KG1 (cell line): ENCODE results near the gene CNTN4.

Source experiments
- DNase-seq: peaks from one replicate; lab custom pipeline; 2025; lab: John Stamatoyannopoulos, UW

Gene CNTN4

DNA sequence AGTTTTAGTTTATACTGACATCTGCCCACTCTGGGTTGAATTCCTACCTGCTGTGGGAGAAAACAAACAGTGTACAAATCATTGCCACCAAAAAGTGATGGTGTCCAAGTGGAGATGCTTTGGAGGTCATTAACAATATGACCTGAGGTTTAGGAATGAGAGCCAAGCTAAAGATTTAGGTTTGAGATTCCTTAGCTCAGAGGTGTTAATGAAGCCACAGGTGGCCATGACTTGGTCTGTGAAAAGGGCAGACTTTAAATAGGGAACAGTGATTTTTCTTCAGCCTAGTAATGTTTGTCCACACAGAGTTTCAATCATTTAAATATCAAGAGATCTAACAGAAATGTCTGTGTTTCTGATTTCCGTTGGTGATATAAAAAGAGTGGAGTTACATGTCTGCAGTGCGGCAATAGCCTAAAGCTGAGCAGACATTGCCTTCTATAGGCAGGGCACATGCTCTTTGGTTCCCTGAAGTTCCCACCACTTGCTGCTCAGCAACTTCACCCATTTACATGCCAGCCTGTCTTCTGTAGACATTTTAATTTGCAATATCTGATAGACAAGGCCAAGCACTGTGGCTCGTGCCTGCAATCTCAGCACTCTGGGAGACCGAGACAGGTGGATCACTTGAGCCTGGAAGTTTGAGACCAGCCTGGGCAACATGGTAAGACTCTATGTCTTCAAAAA is 588.3 kb downstream of the CNTN4 start:
- DNase-seq = no peak

DNA sequence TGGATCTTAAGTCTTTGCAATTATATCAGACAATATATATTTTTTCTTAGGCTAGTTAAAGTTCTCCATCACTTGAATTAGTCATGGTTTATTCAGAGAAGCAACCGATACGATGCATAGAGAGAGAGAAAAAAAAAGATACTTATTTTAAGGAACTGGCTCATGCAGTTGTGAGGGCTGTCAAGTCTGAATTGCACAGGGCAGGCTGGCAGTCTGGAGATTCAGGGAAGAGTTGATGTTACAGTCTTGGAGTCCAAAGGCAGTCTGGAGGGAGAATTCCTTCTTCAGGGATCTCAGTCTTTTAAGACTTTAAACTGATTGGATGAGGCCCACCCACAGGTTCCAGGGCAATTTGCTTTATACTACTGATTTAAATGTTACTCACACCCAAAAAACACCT is 598.9 kb downstream of the CNTN4 start:
- DNase-seq = no peak

DNA sequence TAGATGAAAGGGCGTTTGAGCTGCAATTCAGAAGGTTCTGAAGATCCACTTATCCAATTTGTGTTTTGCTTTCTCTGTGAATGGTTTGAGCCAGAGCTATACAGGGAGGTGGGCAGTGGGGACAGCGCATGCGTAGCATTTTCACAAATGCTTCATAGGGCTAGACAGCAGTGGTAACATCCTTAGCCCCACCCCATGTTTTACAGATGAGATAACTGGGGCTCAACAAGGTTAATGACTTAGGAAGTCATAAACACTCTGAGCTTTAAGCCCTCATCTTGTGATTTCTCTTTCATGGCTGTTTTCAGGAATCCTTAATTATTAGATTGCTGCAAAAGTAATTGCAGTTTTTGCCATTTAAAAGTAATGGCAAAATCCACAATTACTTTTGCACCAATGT is 602.8 kb downstream of the CNTN4 start:
- no peak for DNase-seq

DNA sequence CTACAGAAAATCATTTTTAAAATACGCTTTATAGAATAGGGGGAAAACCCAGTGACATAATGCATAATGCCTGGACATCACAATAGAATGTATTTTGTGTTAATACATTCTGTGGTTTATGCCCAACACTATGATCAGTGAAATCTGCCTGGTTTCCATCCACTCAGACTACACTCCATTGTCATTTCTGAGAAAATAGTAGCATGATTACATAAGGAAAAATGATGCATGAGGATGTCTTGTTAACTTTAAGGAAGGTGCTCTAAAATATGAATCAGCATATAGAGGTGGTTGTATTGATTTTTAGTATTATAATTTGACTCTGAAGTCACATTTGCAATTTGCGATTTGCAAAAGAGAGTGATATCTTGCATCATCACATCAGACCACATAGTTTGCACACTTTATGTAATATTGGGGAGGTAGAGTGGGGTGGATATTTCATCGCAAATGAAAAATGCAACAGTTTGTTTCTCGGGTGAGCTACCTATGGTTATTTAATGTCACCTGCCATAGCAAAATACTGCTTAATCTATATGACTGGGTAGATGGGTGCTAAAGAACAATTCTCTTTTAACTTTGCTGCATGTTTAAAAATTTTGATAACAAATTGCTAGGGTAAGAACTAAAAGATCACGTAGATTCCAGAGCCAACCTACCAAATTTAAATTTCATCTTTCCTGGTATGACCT is 607.6 kb downstream of the CNTN4 start:
- no peak for DNase-seq

DNA sequence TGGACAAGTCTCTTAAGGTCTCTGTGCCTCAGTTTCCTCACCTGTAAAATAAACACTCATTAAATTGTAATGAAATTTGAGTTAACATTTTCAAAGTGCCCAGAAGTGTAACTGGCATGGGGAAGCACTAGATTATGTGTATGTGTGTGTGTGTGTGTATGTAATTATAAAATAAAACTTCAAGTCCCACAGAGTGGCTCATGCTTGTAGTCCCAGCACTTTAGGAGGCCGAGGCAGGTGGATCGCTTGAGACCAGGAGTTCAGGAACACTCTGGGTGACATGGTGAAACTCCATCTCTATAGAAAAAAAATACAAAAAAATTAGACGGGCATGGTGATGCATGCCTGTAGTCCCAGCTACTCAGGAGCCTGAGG is 608.2 kb downstream of the CNTN4 start:
- DNase-seq = no peak

DNA sequence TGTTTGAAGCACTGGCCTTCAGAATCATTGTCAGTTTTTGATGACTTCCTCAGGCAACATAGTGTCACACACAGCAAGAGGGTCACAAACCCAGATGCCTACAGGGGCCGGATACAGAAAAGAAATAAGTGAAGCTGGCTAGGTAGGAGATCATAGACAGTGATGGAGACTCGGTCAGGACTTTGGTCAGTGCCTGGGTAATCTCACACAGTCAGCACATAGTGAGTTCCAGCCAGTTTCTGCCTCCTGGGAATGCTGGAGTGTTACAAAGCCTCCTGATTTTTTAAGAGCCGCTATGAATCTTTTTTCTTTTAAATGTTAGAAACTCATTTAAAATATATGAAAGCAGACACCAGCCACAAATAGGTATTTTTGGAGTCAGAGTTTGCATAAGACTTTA is 612.4 kb downstream of the CNTN4 start:
- no peak for DNase-seq

DNA sequence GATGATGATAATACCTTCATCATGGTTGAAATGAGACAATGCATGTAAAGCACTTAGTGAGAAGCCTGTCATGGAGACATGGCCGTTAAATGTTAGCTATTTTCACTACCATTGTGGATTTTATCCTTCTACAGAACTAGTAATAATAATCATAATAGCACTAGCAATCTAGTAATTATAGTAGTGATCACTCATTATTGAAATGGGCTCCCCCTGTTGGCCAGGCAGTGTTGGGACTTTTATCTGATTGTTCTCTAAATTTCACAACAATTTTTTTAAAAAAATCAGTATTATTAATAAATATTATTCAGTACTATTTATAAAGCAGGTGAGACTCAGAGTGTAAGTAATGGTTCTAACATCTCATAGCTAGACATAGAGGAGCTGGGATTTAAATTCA is 615.3 kb downstream of the CNTN4 start:
- DNase-seq = no peak

DNA sequence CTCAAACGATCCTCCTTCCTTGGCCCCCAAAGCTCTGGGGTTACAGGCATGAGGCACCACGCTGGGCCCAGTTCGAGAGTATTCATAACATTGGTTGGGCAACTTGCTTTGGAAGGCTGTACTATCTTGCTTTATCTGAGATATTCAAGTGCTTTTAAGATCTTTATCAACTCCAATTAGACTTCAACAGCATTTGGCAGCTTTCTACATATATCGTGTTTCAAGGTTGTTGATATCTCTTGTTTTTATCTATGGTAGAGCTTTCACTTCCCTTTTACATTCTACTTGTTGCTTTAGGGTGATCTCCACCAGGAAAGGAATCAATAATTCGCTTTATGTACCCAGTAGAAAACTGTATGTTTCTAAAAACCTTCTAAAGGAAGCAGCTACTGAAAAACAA is 616.2 kb downstream of the CNTN4 start:
- DNase-seq = no peak

DNA sequence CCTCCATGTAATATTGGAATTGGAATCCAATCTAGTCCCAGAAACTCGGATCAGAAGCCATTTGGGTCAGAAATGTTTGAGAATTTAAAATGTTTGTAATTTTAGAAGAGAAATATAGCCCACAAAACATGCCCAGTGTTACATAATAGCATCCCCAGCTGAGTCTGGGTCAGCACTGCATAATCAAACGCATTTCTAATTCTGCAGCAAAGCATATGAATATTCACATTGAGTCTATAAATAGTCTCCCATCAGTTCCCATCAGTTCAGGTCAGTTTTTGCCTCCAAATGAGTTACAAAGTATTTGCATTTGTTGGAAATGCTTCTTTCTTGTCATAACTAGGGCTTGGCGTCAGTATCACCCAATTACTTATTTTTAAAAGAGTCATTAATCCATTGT is 628.4 kb downstream of the CNTN4 start:
- DNase-seq = no peak

DNA sequence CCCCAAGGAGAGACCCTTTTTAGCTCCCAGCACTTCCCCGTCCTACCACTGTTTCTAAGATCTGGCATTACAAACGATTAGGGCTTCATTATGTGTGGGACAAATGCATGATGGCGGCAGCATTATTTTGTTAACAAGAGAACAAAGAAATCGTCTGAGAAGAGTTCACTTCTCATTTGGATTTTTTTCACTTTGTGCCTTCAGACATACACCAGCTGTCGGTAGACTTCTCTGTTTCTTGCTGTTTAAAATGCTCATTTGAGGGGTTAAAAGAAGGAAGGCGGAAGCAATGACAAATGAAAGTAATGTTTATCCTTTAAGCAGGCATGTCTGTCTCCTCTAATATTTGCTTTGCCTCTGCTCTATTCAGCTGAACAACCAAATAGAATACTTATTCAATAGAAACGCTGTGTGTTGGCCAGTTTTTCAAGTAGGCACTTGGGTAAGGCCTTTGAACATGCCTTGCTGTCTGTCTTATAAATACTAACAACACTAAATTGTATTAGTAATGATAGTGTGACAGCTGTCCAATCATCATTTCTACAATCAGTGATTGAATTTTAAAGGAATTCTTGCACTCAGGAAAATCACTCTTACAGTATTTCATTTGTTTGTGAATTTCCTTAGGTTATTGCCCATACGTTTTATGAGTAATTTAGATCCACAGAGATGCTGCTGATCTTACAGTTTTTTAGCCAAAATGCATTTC is 629.1 kb downstream of the CNTN4 start:
- DNase-seq = no peak

DNA sequence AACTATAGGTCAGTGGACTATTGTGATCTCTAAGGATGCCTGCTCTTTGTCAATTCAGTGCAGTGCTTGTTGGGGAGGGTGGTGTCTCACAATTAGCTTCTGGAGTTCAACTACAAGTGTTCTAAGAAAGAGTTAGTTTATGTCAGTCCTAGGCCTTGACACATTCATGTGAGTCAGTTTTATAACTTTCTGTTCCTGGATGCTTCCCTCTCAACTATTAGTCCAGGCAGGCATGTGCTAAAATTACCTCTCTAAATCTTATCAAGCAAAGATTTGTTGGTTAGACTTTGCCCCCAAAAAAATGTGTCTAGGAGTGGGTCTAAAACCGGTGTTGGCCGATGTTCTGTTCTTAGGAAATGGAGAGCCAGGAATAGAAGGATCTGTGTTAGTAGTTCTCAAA is 633.2 kb downstream of the CNTN4 start:
- DNase-seq = no peak

DNA sequence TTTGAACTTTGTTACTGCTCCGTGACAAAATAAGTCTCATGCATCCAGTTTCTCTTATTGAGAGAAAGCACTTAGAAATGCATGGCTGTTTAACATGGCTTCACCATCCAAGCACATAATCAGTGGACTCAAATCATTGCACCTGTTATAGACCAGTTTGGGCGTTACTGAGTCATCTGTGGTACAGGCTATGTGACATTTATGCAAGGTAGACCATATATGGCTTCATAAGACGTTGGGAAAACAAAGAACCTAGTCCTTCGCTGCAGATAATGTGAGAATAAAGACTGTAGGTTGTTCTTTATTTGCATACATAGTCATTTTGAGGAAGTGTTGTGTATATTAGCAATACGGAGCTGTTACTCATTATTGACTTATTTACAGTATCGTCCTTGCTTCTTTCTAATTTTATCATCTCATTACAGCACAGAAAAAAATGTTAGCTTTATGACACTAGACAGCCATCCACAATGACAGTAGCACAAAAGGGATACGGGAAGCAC is 636.8 kb downstream of the CNTN4 start:
- no peak for DNase-seq

DNA sequence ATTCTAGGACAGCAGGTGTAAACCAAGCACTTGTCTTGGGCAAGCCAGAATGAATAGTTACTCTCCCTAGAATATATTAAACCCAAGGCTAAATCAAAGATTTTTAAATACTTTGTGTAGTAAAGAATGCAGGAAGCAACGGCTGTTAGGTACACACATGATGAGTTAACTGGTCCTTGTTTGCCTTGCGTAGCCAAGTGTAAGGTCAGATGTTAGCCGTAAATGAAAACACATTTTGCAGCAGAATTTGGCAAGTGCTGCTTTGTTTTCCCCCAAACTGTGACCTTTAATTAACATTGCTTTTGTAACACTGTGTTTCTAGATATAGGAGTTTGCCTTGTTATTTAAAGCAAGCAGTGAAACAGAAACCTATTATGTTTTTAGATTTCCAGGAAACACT is 642.9 kb downstream of the CNTN4 start:
- DNase-seq = no peak

DNA sequence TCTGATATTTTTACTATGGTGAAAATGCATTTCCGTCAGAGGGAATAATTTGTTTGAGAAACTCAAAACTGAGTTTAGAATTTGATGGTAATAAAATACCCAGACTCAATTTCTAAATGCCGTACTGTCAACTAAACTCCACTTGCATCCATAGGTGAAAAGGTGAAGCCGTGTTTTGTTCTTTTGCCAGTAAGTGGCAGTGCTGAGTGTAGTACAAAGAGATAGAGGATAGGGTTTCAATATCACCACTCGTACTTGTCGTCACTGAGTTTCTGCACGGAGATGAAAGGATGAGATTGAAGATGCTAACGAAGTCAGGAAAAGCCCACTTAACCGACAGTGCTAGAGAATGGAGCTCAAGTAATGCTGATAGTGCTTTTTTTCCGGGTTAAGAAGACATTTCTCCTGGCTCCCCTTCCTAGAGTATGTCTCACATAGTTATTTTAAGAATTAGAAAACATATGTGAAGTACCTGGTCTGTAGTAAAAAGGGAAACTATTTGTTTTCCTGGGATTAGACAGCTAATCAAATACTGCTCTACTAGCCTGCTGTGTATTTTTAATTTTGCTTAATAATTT is 666.4 kb downstream of the CNTN4 start:
- no peak for DNase-seq

DNA sequence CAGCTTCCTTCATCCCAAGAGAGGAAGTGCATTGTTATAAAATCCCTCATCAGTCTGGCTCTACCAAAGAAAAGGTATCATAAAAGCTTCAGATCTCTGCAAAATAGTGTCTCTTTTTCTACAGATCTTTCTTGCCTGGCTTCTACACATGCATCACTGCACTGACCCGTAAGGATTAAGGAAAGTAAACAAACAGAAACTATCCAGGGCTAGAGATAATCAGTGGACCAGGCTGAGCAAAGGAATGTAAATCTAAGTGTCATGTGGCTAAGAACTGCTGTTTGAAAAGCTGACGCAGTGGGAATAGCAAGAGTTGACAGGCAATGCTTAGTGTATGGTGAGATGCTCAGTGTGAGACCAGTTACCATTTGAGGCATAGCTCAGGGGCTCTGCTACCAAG is 671.8 kb downstream of the CNTN4 start:
- DNase-seq = no peak

DNA sequence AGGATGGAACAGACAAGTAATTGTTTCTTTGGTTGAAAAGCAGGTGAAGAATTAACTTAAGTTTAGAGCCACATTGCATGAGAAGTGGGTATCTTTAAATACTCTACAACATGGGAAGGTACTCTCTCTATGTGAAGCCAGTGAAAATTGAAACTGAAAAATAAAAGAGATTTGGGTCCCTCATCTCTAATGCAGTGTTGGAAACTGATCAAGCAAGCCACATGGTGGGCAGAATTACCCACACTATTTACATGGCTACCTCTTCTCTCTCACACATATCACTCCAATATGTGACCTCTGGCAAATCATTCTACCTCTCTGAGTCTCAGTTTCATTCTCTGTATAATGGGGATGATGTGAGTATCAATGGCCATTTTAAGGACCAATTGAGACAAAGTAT is 672.5 kb downstream of the CNTN4 start:
- no peak for DNase-seq

DNA sequence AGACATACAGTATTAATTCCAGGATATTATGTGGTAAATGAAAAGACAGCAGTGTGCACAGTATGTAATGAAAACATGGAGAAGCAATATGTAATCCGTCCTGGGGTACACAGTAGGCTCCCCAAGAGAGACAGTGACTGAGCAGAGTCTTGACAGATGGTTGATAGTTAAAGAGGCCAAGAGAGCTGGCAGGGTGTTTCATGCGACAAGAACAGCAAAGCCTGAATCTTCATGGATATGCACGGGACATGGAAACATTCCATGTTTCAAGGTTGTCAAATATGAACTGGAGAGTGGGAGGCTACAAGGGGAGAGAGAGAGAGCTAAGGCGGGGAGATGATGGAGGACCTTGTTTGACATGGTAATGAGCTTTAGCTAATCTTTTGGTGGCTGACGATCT is 673.1 kb downstream of the CNTN4 start:
- DNase-seq = no peak

DNA sequence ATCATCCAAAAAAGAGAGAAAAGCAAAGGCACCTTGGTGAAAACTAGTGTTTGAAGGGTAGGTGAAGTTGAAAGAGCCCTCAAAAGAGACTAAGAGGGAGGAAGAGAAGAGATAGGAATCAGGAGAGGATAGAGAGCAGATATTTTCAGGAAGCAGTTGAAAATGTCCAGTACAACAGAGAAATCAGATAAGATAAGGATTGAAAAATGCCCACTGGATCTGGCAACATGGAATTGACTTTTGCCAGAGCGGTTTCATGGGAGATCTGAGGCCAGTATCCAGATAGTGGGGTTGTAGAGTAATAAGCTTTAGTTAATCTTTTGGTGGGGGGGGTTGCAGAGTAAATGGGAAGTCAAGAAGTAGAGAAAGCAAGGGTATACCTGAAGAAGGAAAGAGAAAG is 674.1 kb downstream of the CNTN4 start:
- DNase-seq = no peak

DNA sequence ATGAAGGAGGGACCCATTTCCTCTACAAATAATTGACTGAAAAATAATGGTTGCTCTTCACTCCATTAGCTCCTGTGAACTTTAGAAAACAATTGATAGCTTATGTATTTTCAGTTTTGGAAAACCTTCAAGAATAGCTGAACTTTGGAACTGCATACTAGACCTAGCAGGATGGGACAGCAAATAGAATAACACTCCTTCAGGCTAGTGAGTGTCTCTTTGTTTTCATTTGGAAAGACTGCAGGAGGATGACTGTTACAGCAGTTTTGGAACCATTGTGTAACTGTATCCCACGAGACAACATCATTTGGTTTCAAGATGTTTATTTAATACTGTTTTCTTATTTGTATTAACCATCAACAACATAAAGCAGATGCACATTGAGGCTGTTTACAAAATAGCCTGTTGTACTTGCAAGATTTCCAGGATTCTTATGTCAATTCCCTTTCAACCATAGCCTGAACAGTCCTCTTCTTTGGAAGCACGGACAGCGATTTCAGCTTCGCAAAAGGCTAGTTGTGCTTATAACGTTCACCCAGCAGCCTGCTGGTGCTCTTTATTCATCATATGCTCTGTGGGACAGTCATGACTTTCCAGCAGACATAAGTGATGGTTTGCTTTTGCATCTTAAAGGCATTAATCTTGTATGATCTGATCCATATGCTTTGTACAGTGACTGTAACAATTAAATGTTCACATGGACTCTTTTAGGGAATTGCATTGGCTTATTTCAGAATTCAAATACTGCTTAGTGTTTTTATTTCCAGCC is 676.0 kb downstream of the CNTN4 start:
- DNase-seq = no peak

DNA sequence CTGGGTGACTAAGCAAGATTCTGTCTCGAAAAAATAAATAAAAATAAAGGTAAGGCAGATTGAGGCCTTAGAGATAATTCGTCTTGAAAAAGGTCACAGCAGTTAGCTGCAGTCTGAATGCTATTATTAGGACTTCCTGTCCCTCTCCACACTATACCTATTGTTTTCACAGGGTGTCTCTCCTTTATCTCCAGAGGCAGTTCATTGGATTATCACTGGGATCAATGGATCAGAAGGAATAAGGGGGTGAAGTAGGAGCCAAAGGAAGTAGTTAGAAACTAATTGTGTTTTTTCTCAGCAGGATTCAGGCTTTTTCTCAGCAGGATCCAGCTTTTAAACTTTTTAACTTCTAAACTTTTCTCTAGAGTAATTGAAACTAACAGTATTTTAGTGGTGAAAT is 684.6 kb downstream of the CNTN4 start:
- no peak for DNase-seq

DNA sequence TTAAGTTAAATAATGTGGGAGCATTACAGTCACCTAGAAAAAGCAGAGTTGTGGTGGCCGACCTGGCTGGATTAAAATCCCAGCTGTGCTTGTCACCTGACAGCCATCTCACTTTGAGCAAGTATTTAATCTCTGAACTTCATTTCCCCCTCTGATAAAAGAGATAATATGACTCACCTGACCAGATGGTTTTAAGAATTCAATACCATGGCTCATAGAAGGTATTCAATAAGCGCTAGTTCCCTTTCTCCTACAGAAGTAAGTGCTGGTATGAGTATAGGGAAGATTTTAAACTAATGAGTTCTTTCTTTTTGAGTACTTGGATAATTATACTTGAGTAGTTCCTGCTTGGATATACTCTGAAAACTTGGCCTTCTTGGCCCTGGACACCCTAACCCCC is 686.0 kb downstream of the CNTN4 start:
- DNase-seq = no peak

DNA sequence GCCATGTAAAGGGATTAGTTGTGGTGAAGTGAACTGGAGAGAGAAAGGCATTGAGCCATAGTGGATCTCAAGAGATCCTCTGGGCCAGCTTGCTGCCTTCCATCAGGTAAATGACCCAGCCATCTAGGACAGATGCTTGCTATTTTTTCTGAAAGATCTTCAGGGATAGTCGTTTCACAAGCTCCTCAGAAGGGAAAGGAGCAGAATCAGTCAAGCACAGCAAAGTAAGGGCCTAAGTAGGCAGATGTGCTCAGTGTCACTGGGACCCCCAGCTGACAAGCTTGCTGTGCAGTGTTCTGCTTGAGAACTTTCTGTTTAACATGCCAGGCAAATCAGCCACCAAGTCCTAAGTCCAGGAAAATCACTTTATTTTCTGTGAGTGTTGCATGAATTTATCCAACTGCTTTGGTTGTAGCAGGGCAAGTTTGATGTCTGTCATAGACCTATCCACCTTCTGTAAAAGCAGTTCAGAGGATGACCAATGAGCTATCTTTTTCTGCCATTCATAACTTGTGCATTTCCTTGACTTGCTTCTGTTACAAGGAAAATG is 691.7 kb downstream of the CNTN4 start:
- no peak for DNase-seq
